NCI-H82 treated with DMSO at 0.1 percent for 48 hours (cell line): ENCODE results near the gene RRBP1.
A peak's percentile ranks its signal among the peaks of the same experiment; 100 is the strongest.

Experiments used
- DNase-seq: peaks from one replicate; lab custom pipeline; 2025; ENCODE audit not compliant: unreplicated experiment; lab: John Stamatoyannopoulos, UW

The RRBP1 gene

GRCh38 chr20:17624551-17625245 is 57.3 kb downstream of the RRBP1 start:
- no peak for DNase-seq

- DNase-seq: no peak
Observed at GRCh38 chr20:17624070-17624469, 58.0 kb downstream of the RRBP1 start.

GRCh38 chr20:17622851-17623508 is 59.1 kb downstream of the RRBP1 start:
- no peak for DNase-seq

GRCh38 chr20:17622086-17622850 is 59.8 kb downstream of the RRBP1 start:
- DNase-seq: no peak

- DNase-seq: no peak
Observed at GRCh38 chr20:17621229-17621968, 60.6 kb downstream of the RRBP1 start.

GRCh38 chr20:17620371-17621228 is 61.4 kb downstream of the RRBP1 start:
- no peak for DNase-seq

GRCh38 chr20:17619351-17620093 is 62.5 kb downstream of the RRBP1 start:
- DNase-seq: no peak

- DNase-seq: no peak
Observed at GRCh38 chr20:17618673-17619013, 63.4 kb downstream of the RRBP1 start.

- DNase-seq: no peak
Observed at GRCh38 chr20:17617868-17618672, 64.0 kb downstream of the RRBP1 start.

- DNase-seq: peak; percentile 4
Observed at GRCh38 chr20:17617212-17617867, 64.7 kb downstream of the RRBP1 start.

GRCh38 chr20:17616480-17617211 is 65.4 kb downstream of the RRBP1 start:
- no peak for DNase-seq

- DNase-seq: no peak
Observed at GRCh38 chr20:17615645-17616479, 66.2 kb downstream of the RRBP1 start.

- DNase-seq: no peak
Observed at GRCh38 chr20:17614812-17615644, 67.0 kb downstream of the RRBP1 start.

- DNase-seq: no peak
Observed at GRCh38 chr20:17614176-17614811, 67.7 kb downstream of the RRBP1 start.

GRCh38 chr20:17613328-17614175 is 68.5 kb downstream of the RRBP1 start:
- DNase-seq: no peak
